RWPE2 (cell line): Measurements from ENCODE around the gene PAPLN.

Experiments
- ATAC-seq: fragments of 200-7000 bp; cut with Tn5 transposase; 3 replicates; pipeline ENCODE4 v1.9.1; 2021; ENCODE audit warnings: low read depth
- DNase-seq: peaks from one replicate; pipeline ENCODE4 v3.0.0-alpha.2; 2020; ENCODE audit warnings: low spot score
- H3K27ac ChIP-seq: fragments of 450-650 bp; 2 replicates; pipeline ENCODE4 v1.5.1; 2017; ENCODE audit warnings: mild to moderate bottlenecking; ENCODE audit not compliant: poor library complexity, severe bottlenecking
- H3K27me3 ChIP-seq: fragments of 250-450 bp; sonication (Bioruptor Pico); 2 replicates; pipeline ENCODE4 v1.5.1; 2021; ENCODE audit warnings: mild to moderate bottlenecking, moderate library complexity; ENCODE audit not compliant: insufficient read depth, poor library complexity, severe bottlenecking
- H3K36me3 ChIP-seq: fragments of 250-450 bp; sonication (Bioruptor Pico); 2 replicates; pipeline ENCODE4 v1.5.1; 2020; ENCODE audit warnings: low read depth, mild to moderate bottlenecking, moderate library complexity
- H3K4me1 ChIP-seq: fragments of 250-450 bp; sonication (Bioruptor Pico); 2 replicates; pipeline ENCODE4 v1.5.1; 2021; ENCODE audit warnings: mild to moderate bottlenecking, moderate library complexity; ENCODE audit not compliant: insufficient read depth, poor library complexity, severe bottlenecking
- H3K4me3 ChIP-seq: fragments of 250-450 bp; sonication (Bioruptor Pico); 2 replicates; pipeline ENCODE4 v1.5.1; 2021; ENCODE audit warnings: mild to moderate bottlenecking, moderate library complexity; ENCODE audit not compliant: severe bottlenecking
- H3K9me3 ChIP-seq: fragments of 250-450 bp; sonication (Bioruptor Pico); 2 replicates; pipeline ENCODE4 v1.5.1; 2021; ENCODE audit warnings: mild to moderate bottlenecking, moderate library complexity; ENCODE audit not compliant: severe bottlenecking
- CTCF ChIP-seq: fragments of 450-650 bp; IDR thresholded peaks from one replicate; pipeline ENCODE4 v1.5.1; 2017; ENCODE audit warnings: mild to moderate bottlenecking, moderate library complexity; ENCODE audit not compliant: poor library complexity, severe bottlenecking

The PAPLN gene

GRCh38 chr14:73237786-73238423 lies 599 bp downstream of the PAPLN start:
- ATAC-seq (peak; percentile 31), DNase-seq (peak; percentile 65)
- Histone ChIP-seq H3K27ac (no peak overlapping the region), H3K9me3 (no peaks in the 10 kb centered on the region), H3K4me1 (peaks cover 15% of the 10 kb centered on the region), H3K36me3 (no peaks in the 10 kb centered on the region), H3K4me3 (peak overlapping the region; percentile 27), H3K27me3 (peaks cover 59% of the 10 kb centered on the region)
- TF ChIP-seq CTCF: no peak

GRCh38 chr14:73238424-73238852 lies 1.1 kb downstream of the PAPLN start:
- DNase-seq (peak; percentile 57), ATAC-seq (peak; percentile 76)
- H3K27me3 ChIP-seq: peaks cover 59% of the 10 kb centered on the region
- no peak for TF ChIP-seq CTCF
- peaks cover 15% of the 10 kb centered on the region for H3K4me1 ChIP-seq
- H3K27ac ChIP-seq: no peak overlapping the region
- no peaks in the 10 kb centered on the region for H3K9me3 ChIP-seq
- H3K36me3 ChIP-seq: no peaks in the 10 kb centered on the region
- H3K4me3 ChIP-seq: peak overlapping the region; percentile 27

DNA sequence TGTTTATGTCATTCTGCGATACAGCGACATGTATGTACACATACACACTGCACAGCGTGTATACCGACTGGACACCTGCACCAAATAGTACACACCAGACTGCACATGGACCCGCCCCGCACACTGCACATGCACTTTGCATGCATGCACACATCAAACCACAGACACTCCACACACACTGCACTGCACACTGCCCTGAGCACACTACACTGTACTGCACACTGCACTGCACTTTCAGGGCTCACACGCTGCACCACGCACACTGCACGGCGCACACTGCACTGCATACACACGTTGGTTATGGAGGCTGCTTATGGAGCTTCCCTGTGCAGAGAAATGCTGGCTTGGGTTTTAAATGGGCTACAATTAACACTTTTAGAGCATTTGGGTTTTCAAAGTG lies 1.6 kb downstream of the PAPLN start:
- no peaks in the 10 kb centered on the region for H3K36me3 ChIP-seq
- H3K27ac ChIP-seq: no peak overlapping the region
- H3K4me3 ChIP-seq: peak overlapping the region; percentile 27
- DNase-seq: peak; percentile 50
- TF ChIP-seq CTCF: no peak
- peaks cover 59% of the 10 kb centered on the region for H3K27me3 ChIP-seq
- H3K9me3 ChIP-seq: no peaks in the 10 kb centered on the region
- H3K4me1 ChIP-seq: peaks cover 15% of the 10 kb centered on the region
- no peak for ATAC-seq

- Histone ChIP-seq H3K27ac (no peak overlapping the region), H3K36me3 (no peaks in the 10 kb centered on the region), H3K9me3 (no peaks in the 10 kb centered on the region), H3K4me1 (peaks cover 15% of the 10 kb centered on the region), H3K4me3 (no peak overlapping the region), H3K27me3 (peaks cover 57% of the 10 kb centered on the region)
- DNase-seq (peak; percentile 66), ATAC-seq (no peak)
- no peak for TF ChIP-seq CTCF
These were observed 2.3 kb downstream of the PAPLN start for GRCh38 chr14:73239393-73240241.
